ENCODE results near the gene MROH2A.

MROH2A gene

DNA sequence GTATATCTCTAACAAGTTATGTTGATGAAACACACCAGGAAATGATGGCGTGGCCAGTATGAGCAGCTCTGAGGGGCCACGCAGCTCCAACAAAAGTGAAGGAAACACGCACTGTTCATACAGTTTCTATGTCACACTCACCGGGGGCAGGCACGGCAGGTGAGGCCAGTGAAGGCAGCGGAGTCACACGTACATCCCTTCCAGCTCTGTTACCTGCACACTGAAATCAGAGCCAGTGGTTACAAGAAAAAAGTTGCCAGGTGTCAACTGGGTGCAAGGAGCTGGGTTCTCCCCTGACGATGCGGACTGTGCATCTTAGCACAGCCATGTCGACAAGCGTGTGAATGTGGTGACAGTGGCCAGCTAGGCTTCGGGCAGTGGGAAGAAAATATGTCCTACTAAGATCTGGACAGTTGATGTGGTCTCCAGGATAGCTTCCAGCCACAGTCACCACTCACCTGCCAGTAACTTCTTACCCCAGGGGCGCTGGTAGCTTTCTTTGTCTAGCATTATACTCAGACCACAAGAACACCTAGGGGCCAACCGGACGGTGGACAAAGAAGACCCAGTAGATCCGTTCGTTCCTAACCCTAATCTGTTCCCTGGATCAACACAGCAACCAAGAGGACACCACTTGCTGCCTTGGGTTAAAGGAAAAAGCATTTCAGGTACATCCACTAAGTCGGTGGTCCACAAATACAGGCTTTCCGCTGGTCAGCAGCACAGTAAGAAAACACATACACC is 66.1 kb downstream of the MROH2A start:
- TF ChIP-seq RAD21 (IDR thresholded peaks at IDR 0.05; ENCODE audit: low read depth) (no peak), NFIC (IDR thresholded peaks at IDR 0.05) (no peak), CEBPB (IDR thresholded peaks at IDR 0.05) (no peak), TEAD4 (IDR thresholded peaks at IDR 0.05) (no peak)

DNA sequence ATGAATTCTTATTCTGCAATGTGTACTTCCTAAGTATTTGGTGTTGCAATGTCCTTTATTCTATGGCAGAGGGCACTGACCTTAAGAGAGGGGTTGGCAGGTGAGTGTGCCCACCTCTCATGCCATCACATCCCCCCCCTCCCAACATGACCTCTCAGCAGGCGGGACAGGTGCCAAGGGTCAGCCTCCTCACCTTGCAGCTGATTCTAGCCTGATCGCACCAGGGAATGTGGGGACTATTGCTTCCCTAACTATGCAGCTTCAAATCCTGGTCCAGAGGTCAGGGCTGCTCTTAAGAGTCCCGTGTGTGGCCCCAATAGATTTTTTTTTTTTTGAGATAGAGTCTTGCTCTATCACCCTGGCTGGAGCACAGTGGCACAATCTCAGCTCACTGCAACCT is 66.7 kb downstream of the MROH2A start:
- TF ChIP-seq FOXM1 (IDR thresholded peaks at IDR 0.05; ENCODE audit: borderline replicate concordance, low read depth) (no peak), EP300 (IDR thresholded peaks at IDR 0.05; ENCODE audit: borderline replicate concordance) (no peak), EGR1 (IDR thresholded peaks at IDR 0.05) (no peak), NFIC (IDR thresholded peaks at IDR 0.05) (no peak), USF1 (IDR thresholded peaks at IDR 0.05) (no peak), MAX (IDR thresholded peaks at IDR 0.05) (no peak), ZBTB7A (IDR thresholded peaks at IDR 0.05; ENCODE audit: low read depth) (no peak), TEAD4 (IDR thresholded peaks at IDR 0.05) (no peak), CREB1 (IDR thresholded peaks at IDR 0.05; ENCODE audit: low read depth) (no peak), TCF12 (IDR thresholded peaks at IDR 0.05; ENCODE audit: low read depth) (no peak), CEBPB (IDR thresholded peaks at IDR 0.05) (no peak), RAD21 (IDR thresholded peaks at IDR 0.05; ENCODE audit: low read depth) (no peak), TAF1 (IDR thresholded peaks at IDR 0.05; ENCODE audit: low read depth) (no peak), YY1 (IDR thresholded peaks at IDR 0.05; ENCODE audit: low read depth) (no peak)
- TF ChIP-seq, protein P1, sequence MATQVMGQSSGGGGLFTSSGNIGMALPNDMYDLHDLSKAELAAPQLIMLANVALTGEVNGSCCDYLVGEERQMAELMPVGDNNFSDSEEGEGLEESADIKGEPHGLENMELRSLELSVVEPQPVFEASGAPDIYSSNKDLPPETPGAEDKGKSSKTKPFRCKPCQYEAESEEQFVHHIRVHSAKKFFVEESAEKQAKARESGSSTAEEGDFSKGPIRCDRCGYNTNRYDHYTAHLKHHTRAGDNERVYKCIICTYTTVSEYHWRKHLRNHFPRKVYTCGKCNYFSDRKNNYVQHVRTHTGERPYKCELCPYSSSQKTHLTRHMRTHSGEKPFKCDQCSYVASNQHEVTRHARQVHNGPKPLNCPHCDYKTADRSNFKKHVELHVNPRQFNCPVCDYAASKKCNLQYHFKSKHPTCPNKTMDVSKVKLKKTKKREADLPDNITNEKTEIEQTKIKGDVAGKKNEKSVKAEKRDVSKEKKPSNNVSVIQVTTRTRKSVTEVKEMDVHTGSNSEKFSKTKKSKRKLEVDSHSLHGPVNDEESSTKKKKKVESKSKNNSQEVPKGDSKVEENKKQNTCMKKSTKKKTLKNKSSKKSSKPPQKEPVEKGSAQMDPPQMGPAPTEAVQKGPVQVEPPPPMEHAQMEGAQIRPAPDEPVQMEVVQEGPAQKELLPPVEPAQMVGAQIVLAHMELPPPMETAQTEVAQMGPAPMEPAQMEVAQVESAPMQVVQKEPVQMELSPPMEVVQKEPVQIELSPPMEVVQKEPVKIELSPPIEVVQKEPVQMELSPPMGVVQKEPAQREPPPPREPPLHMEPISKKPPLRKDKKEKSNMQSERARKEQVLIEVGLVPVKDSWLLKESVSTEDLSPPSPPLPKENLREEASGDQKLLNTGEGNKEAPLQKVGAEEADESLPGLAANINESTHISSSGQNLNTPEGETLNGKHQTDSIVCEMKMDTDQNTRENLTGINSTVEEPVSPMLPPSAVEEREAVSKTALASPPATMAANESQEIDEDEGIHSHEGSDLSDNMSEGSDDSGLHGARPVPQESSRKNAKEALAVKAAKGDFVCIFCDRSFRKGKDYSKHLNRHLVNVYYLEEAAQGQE (IDR thresholded peaks at IDR 0.05; ENCODE audit: low read depth), result no peak

GRCh38 chr2:233845301-233846060 is 67.4 kb downstream of the MROH2A start:
- TF ChIP-seq CREB1 (IDR thresholded peaks at IDR 0.05; ENCODE audit: low read depth) (no peak), CEBPB (IDR thresholded peaks at IDR 0.05) (no peak)

DNA sequence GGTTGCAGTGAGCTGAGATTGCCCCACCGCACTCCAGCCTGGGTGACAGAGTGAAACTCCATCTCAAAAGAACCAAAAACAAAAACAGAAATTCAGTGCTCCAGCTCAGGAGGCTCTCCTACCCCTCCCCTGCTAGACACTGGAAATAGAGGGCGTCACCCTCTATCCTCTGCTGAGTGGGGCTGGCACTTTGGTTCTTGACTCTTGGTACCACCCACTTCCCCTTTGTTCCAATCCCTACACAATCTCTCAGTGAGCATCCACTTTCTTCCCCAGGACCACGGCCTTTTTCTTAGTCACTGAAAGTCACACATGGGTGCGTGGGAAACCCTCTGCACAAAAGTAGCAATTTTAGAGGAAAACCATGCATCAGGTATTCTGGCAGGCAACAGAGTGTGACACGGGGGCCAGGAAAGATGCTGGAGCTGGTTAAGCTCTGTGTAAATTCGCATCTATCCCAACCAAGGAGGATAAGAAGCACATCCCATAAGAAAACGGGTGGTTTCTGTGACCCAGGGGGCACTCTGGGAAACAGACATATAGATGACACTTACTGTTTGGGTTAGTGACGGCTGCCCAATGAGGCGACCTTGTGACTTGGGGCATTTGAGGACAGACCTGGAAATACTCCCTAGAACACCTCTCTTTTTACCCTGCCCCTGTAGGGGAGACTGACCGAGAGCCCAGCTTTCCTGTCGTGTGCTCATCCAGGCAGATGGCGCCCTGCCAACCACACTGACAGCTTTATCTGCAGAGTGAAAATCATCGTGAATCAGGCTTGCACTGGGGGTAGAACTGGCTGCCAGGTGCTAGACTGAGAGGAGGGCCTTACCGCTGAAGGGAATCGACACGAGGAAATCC is 68.5 kb downstream of the MROH2A start:
- no peak for TF ChIP-seq USF1 (IDR thresholded peaks at IDR 0.05)
- TF ChIP-seq FOXM1 (IDR thresholded peaks at IDR 0.05; ENCODE audit: borderline replicate concordance, low read depth), result no peak
- TF ChIP-seq TCF12 (IDR thresholded peaks at IDR 0.05; ENCODE audit: low read depth), result no peak
- TF ChIP-seq ZBTB7A (IDR thresholded peaks at IDR 0.05; ENCODE audit: low read depth), result no peak
- TF ChIP-seq CREB1 (IDR thresholded peaks at IDR 0.05; ENCODE audit: low read depth), result no peak
- TF ChIP-seq RAD21 (IDR thresholded peaks at IDR 0.05; ENCODE audit: low read depth), result no peak
- TF ChIP-seq, protein P1 (IDR thresholded peaks at IDR 0.05; ENCODE audit: low read depth), result no peak
- no peak for TF ChIP-seq TAF1 (IDR thresholded peaks at IDR 0.05; ENCODE audit: low read depth)
- TF ChIP-seq TEAD4 (IDR thresholded peaks at IDR 0.05), result no peak

DNA sequence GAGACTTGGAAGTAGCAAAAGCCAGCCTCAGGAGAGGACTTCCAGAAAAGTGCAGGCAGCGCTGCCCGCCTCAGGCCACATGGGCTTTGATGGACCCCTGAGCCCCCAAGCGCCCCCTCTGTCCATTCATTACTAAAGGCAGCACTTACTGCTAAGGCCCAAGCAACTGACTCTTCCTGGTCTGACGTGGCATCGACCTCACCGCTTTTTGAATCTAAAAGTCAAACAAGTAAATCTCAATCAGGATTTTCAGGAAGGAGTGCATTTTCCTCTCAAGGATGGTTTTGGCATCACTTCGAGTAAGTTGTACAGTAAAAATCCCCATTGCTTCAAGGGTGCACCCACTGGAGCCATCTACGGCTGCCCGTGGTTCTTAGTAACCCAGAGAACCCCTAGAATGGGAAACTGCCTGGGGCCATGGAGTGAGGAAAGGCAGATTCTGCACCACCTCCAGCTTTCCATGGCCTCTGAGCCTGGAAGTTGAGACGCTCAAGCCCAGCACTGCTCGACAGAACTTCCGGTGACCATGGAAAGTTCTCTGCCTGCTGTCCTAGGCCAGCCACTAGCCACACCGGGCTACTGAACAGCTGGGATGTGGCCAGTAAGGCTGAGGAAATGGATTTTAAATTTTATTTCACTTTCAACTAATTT is 69.2 kb downstream of the MROH2A start:
- TF ChIP-seq TEAD4 (IDR thresholded peaks at IDR 0.05) (no peak), NFIC (IDR thresholded peaks at IDR 0.05) (no peak), FOXM1 (IDR thresholded peaks at IDR 0.05; ENCODE audit: borderline replicate concordance, low read depth) (no peak), EP300 (IDR thresholded peaks at IDR 0.05; ENCODE audit: borderline replicate concordance) (no peak), USF1 (IDR thresholded peaks at IDR 0.05) (no peak), CREB1 (IDR thresholded peaks at IDR 0.05; ENCODE audit: low read depth) (no peak), CEBPB (IDR thresholded peaks at IDR 0.05) (no peak), RAD21 (IDR thresholded peaks at IDR 0.05; ENCODE audit: low read depth) (no peak), TCF12 (IDR thresholded peaks at IDR 0.05; ENCODE audit: low read depth) (no peak)
- TF ChIP-seq, protein P1 (IDR thresholded peaks at IDR 0.05; ENCODE audit: low read depth), result no peak

Data from Ishikawa (cell line).